Activated naive CD4-positive, alpha-beta T cell treated with anti-CD3 and anti-CD28 coated beads, Interleukin-2, amount 50 U/mL, for 24 hours (primary cell): ENCODE data around the gene SNW1.
"Not testable (repeated sequence)": the region's sequence is repeated elsewhere in the genome, so short reads cannot be mapped to it uniquely, and the experiment has no call there.

ENCODE experiments used
- H3K27ac Mint-ChIP-seq: one replicate; pipeline ENCODE4 v1.8.0; 2021; ENCODE audit warnings: mild to moderate bottlenecking, mixed read lengths
- H3K27me3 Mint-ChIP-seq: one replicate; pipeline ENCODE4 v1.8.0; 2021; ENCODE audit warnings: mixed read lengths
- H3K36me3 Mint-ChIP-seq: one replicate; pipeline ENCODE4 v1.8.0; 2021; ENCODE audit warnings: mixed read lengths
- H3K4me1 Mint-ChIP-seq: one replicate; pipeline ENCODE4 v1.8.0; 2021; ENCODE audit warnings: mixed read lengths
- H3K4me3 Mint-ChIP-seq: one replicate; pipeline ENCODE4 v1.8.0; 2021; ENCODE audit warnings: mild to moderate bottlenecking, mixed read lengths
- H3K9me3 Mint-ChIP-seq: one replicate; pipeline ENCODE4 v1.8.0; 2021; ENCODE audit warnings: mixed read lengths

Gene SNW1

GRCh38 chr14:77768442-77769069 lies 7.6 kb upstream of the SNW1 start:
- not testable (repeated sequence) for H3K9me3 Mint-ChIP-seq, H3K4me3 Mint-ChIP-seq, H3K36me3 Mint-ChIP-seq, H3K27ac Mint-ChIP-seq, H3K27me3 Mint-ChIP-seq, H3K4me1 Mint-ChIP-seq

GRCh38 chr14:77763978-77764377 lies 3.0 kb upstream of the SNW1 start:
- Mint-ChIP-seq H3K27ac (no peak overlapping the region), H3K27me3 (no peaks in the 10 kb centered on the region), H3K4me3 (no peak overlapping the region), H3K4me1 (peaks cover 13% of the 10 kb centered on the region), H3K36me3 (no peaks in the 10 kb centered on the region), H3K9me3 (no peaks in the 10 kb centered on the region)

- H3K9me3 Mint-ChIP-seq = no peaks in the 10 kb centered on the region
- peaks cover 19% of the 10 kb centered on the region for H3K4me1 Mint-ChIP-seq
- H3K36me3 Mint-ChIP-seq = peaks cover 2% of the 10 kb centered on the region
- H3K4me3 Mint-ChIP-seq = no peak overlapping the region
- no peak overlapping the region for H3K27ac Mint-ChIP-seq
- no peaks in the 10 kb centered on the region for H3K27me3 Mint-ChIP-seq
These were observed 2.4 kb upstream of the SNW1 start for GRCh38 chr14:77763316-77763715.

DNA sequence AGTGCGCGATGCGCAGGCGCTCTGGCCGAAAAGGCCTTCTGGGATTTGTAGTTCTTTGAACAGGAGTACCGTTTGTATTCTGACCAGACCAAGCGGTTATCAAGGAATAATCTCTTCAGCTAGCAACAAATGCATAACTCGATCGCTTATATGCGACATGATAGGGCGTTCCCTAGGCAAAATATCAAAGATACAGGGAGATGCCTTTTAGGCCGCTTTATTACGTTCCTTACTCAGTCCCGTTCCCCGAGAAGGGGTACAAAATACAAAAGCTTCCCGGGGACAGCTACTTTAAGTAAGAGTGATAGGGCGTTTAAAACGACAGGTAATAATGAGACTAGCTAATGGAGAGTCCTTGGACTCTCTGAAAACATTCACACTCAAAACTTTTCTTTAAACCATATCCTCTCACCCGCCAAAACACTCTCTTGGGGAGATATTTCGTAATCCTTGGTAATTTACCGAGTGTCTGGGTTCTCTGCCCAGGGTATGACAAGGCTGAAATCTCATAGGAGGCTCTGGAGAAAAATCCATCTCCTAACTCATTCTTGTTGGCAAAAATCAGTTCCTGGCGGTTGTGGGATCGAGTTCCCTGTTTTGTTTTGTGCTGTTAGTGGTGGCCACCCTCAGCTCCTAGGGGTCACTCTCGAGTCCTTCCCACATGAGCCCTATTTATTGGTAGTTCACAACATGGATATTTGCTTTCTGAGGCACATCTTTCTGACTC lies 412 bp upstream of the SNW1 start:
- Mint-ChIP-seq H3K27ac (peak overlapping the region; percentile 97), H3K4me3 (peak overlapping the region; percentile 96), H3K4me1 (peaks cover 36% of the 10 kb centered on the region), H3K27me3 (no peaks in the 10 kb centered on the region), H3K9me3 (no peaks in the 10 kb centered on the region), H3K36me3 (peaks cover 3% of the 10 kb centered on the region)

DNA sequence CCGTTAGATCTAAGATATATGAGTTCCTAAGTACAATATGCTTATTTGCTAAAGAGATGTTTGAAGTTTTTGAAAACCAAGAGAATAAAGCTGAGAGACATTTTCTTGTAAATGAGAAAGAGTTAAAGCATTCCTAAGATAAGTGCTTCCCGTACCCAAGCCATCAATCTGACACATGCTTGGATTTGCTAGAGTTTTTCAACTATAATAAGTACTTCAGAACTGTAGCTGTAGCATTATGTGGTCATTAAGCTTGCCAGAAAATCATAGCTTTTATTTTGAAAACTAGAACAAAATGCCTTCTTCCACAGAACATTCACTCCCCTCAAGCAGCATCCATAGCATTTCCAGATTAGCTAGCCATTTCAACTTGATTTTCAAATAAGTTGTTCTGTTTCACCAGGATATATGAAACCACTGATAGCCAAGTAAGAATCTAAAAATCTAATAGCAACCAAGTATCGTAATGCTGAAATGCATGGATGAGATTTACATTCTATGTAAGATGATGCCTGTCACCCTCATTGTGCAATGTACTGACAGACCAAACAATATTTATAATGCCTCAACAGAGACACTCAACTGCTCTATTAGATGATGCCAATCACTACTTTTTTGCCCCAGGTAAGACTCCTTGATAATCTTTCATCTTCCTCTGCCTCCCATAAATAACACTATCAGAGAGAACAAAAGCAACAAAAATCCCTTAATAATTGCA lies 8.0 kb downstream of the SNW1 start:
- Mint-ChIP-seq H3K27me3 (no peaks in the 10 kb centered on the region), H3K4me3 (no peak overlapping the region), H3K4me1 (peaks cover 52% of the 10 kb centered on the region), H3K9me3 (no peaks in the 10 kb centered on the region), H3K27ac (peak overlapping the region; percentile 53), H3K36me3 (peaks cover 16% of the 10 kb centered on the region)

- H3K9me3 Mint-ChIP-seq = no peaks in the 10 kb centered on the region
- H3K27ac Mint-ChIP-seq = no peak overlapping the region
- peaks cover 45% of the 10 kb centered on the region for H3K4me1 Mint-ChIP-seq
- no peak overlapping the region for H3K4me3 Mint-ChIP-seq
- H3K36me3 Mint-ChIP-seq = peaks cover 16% of the 10 kb centered on the region
- no peaks in the 10 kb centered on the region for H3K27me3 Mint-ChIP-seq
These were observed 8.7 kb downstream of the SNW1 start for GRCh38 chr14:77752266-77752665.

GRCh38 chr14:77747425-77747824 lies 13.5 kb downstream of the SNW1 start:
- H3K9me3 Mint-ChIP-seq, H3K27me3 Mint-ChIP-seq, H3K27ac Mint-ChIP-seq, H3K4me3 Mint-ChIP-seq: not testable (repeated sequence)
- H3K4me1 Mint-ChIP-seq = peaks cover 35% of the 10 kb centered on the region
- H3K36me3 Mint-ChIP-seq = peaks cover 15% of the 10 kb centered on the region

- Mint-ChIP-seq H3K27me3 (no peaks in the 10 kb centered on the region), H3K4me3 (no peak overlapping the region), H3K36me3 (peaks cover 18% of the 10 kb centered on the region), H3K4me1 (peaks cover 39% of the 10 kb centered on the region), H3K9me3 (no peaks in the 10 kb centered on the region), H3K27ac (no peak overlapping the region)
These were observed 14.8 kb downstream of the SNW1 start for GRCh38 chr14:77746064-77746702.

- Mint-ChIP-seq H3K4me1 (peaks cover 38% of the 10 kb centered on the region), H3K4me3 (no peak overlapping the region), H3K27me3 (no peaks in the 10 kb centered on the region), H3K36me3 (peaks cover 15% of the 10 kb centered on the region), H3K9me3 (no peaks in the 10 kb centered on the region), H3K27ac (peak overlapping the region; percentile 73)
These were observed 19.5 kb downstream of the SNW1 start for GRCh38 chr14:77741438-77741837.

- H3K9me3 Mint-ChIP-seq = no peaks in the 10 kb centered on the region
- no peaks in the 10 kb centered on the region for H3K27me3 Mint-ChIP-seq
- H3K27ac Mint-ChIP-seq = peak overlapping the region; percentile 46
- H3K4me1 Mint-ChIP-seq = peaks cover 26% of the 10 kb centered on the region
- H3K4me3 Mint-ChIP-seq = no peak overlapping the region
- H3K36me3 Mint-ChIP-seq = peaks cover 10% of the 10 kb centered on the region
These were observed 22.3 kb downstream of the SNW1 start for GRCh38 chr14:77738559-77739250.

GRCh38 chr14:77730976-77731497 lies 29.9 kb downstream of the SNW1 start:
- Mint-ChIP-seq H3K36me3 (peaks cover 17% of the 10 kb centered on the region), H3K4me1 (peaks cover 7% of the 10 kb centered on the region), H3K9me3 (no peaks in the 10 kb centered on the region), H3K27me3 (no peaks in the 10 kb centered on the region), H3K4me3 (no peak overlapping the region), H3K27ac (peak overlapping the region; percentile 78)

DNA sequence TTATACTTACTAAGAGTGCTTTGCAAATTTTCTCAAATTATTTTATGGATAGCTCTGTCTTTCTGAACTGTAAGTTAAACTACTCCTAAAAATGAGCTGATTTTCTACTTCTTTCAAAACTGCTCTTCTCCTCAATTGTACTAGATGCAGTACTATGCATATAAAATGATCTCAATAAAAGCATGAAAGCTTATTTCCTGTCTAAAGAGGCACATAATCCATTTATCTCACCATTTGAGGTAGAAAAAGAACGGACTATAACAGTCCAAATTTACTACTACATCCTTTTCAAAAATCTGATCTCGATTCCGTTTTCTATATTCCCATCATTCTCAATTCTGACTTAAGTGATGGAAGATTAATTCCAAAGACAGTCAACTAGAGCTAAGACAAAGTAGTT lies 38.7 kb downstream of the SNW1 start:
- no peaks in the 10 kb centered on the region for H3K4me1 Mint-ChIP-seq
- H3K27ac Mint-ChIP-seq = peak overlapping the region; percentile 81
- H3K27me3 Mint-ChIP-seq = no peaks in the 10 kb centered on the region
- peaks cover 23% of the 10 kb centered on the region for H3K36me3 Mint-ChIP-seq
- H3K9me3 Mint-ChIP-seq = no peaks in the 10 kb centered on the region
- H3K4me3 Mint-ChIP-seq = no peak overlapping the region

- Mint-ChIP-seq H3K4me3 (no peak overlapping the region), H3K36me3 (peaks cover 22% of the 10 kb centered on the region), H3K27ac (no peak overlapping the region), H3K9me3 (no peaks in the 10 kb centered on the region), H3K4me1 (no peaks in the 10 kb centered on the region), H3K27me3 (no peaks in the 10 kb centered on the region)
These were observed 39.5 kb downstream of the SNW1 start for GRCh38 chr14:77721437-77721836.

DNA sequence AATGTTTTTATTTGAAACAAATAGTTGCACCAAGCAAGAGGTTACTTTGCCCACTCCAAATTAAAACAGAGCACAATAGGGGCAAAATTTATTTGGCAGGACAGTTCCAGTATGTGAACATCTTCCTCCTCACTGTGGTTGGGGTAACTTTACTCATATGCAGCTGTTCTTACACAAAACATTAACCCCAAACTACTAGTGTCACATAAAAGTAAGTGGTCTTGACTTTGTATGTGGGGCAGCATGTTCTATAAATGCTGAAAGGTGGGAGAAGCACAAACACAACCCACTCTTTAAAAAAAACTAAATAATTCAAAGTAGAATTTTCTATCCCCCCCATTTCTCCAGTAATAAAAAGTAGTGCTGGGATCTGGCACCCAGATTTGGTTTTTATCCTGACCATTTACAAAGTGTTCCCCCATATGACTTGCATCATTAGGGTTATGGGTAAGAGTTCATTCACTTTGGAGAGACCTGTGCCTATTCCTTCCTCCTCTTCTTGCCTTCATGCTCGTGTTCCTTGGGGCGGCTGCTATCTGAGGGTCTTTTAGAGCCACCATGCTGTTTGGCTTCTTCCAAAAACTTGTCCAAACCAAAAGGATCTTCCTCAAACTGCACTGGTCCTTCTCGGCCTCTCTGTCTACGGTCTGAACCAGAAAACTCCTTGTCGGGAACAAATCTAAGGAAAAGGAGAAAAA lies 43.2 kb downstream of the SNW1 start:
- H3K4me3 Mint-ChIP-seq = no peak overlapping the region
- H3K36me3 Mint-ChIP-seq = peaks cover 29% of the 10 kb centered on the region
- peak overlapping the region; percentile 14 for H3K27ac Mint-ChIP-seq
- no peaks in the 10 kb centered on the region for H3K9me3 Mint-ChIP-seq
- peaks cover 18% of the 10 kb centered on the region for H3K4me1 Mint-ChIP-seq
- H3K27me3 Mint-ChIP-seq = no peaks in the 10 kb centered on the region

- Mint-ChIP-seq H3K27me3 (no peaks in the 10 kb centered on the region), H3K4me3 (no peak overlapping the region), H3K4me1 (peaks cover 27% of the 10 kb centered on the region), H3K36me3 (peaks cover 21% of the 10 kb centered on the region), H3K27ac (peak overlapping the region; percentile 97), H3K9me3 (no peaks in the 10 kb centered on the region)
These were observed 46.0 kb downstream of the SNW1 start for GRCh38 chr14:77714926-77715325.
